CD4-positive, alpha-beta T cell treated with Interleukin-4 for 1 hour (primary cell): ENCODE results near the gene PCDHB15.

Experiments
- DNase-seq, 2 donors: peaks; one replicate each; pipeline ENCODE4 v3.0.0-alpha.2; 2020 to 2022

Gene PCDHB15

DNA sequence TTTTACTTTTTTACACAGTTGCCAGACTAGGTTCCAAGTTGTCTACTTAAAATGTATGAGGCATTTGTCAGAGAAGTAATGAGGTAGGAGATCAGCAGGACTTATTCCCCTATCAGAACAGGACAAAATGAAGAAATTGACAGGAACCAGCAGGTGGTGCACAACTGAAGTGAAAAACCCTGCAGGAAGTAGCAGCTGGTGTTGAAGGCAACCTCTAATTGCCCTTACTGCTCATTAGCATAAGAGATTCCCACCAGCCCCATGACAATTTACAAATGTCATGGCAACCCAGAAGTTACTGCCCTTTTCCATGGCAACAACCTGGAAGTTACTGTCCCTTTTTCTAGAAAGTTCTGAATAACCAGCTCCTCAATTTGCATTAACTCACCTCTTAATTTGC is 5.4 kb downstream of the PCDHB15 start:
- DNase-seq, result no peak

DNA sequence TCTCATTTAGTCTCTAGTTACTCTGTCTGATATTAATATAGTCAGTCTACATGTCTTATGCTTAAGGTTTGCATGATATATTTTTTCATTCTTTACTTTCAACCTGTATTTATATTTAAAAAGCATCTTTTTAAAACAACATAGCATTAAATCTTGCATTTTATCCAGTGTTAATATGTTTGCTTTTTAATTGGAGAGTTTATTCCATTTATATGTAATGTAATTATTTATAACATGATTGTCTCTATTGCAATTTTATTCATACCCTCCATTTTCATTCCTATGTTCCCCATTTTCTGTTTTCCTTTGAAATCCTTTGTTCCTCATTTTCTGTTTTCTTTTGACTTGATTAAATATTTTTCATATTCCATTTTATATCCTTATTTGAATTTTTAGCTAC is 13.3 kb downstream of the PCDHB15 start:
- DNase-seq, result no peak

DNA sequence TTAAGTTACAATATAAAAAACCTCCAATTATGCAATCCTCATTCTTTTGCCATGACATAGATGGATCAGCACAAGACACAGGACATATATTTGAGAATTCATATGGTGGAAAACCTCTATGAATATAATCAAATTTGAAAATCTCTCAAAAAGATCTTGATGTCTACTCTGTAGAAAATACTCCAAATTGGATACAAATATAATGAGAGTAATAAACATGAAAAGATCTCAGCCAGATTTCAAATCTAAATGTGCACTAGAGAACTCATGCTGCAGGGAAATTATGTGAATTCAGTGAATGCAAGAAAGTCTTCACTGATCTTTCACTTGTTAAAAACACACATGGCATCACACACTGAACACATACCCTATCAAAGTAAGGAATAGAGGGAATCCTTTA is 13.8 kb downstream of the PCDHB15 start:
- no peak for DNase-seq

DNA sequence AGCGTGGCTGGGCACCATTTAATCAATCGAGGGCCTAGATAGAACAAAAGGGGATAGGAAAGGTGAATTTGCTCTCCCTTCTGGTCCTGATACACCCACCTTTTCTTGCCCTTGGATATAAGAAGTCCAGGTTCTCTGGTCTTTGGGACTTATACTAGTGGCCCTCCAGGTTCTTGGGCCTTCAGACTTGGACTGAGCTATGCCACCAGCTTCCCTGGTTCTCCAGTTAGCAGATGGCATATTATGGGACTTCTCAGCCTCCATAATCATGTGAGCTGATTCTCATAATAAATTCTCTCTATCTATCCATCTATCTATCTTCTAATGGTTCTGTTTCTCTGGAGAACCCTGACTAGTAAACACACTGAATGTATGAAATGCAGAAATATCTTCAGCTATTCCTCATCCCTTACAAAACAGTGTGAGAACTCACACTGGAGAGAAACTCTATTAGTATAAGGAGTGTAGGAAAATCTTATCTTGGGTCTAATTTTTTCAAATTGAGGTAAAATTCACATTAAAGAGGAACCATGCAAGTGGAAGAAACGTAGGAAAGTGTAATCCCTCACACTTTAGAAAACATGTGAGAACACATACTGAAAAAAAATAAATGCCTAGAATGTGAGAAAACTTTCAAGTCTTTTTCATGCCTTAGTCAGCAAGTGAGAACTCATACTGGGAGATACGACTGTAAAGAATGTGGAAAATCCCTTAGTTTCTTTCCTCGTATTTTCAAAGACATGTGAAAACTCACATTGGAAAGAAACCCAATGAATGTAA is 15.5 kb downstream of the PCDHB15 start:
- DNase-seq, result no peak

DNA sequence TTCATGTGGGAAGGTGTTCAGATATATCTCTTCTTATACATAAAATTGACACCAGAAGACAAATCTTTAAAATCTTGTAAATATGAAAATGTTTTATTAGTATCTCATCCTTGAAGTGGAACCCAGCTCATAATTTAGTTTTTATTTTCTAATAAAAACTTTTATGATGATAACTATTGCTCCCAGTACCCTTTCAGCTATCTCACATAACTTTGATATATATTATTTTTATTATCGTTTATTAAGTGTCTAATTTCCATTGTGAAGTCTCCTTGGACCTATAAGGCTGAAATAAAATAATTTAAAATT is 16.0 kb downstream of the PCDHB15 start:
- DNase-seq, result no peak

DNA sequence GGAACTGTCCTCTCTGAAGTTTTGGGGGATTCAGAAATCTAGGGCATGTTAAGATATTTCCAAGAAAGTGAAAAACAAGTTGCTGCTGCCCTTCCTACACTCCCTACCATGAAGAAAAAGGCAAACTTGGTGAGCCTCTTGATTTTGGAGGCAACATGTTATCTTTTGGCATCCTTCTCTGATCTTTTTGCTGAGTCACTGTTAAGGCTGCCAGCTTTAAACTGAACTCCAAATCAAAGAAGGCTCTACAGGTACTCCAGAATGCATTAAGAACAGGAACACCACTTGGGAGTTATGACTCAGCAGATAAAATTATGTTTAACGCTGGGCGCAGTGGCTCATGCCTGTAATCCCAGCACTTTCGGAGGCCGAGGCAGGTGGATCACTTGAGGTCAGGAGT is 24.0 kb downstream of the PCDHB15 start:
- DNase-seq, result no peak

DNA sequence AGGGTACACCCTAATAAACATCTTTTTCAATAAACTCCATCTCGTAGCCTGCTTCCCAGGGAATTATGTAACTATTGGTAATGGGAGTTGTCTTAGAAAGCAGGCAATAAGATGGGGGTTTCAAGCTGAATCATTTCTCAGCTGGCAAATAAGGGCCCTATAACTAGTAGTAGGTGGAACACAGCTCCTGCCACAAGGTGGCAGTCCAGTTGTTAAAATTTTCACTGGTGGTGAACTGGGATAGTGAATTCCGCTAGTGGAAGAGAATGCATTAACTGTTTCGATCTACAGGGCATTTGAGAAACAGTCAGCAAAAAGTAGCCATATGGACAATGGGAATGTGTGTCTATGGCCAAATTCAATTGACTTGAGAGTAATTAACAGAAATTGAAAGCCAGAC is 27.7 kb downstream of the PCDHB15 start:
- DNase-seq, result no peak

DNA sequence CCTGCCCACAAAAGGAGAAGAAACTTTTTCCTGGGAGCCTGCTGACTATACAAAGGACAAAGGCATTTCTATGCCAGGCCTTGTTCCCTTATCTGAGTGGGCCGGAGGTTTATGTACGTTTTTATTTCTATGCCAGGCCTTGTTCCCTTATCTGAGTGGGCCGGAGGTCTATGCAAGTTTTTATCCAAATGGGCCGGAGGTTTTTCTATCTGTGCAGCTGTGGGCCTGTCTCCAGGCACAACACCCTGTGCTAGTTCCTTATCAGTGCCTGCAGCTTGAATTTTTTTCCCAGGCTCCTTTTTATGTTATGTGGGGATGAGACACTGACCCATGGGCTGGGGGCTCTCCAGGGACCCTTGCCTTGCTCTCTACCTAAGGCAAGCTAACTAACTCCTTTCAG is 53.2 kb downstream of the PCDHB15 start:
- DNase-seq, result no peak
